Panc1 (cell line): ENCODE measurements around the gene NUTM2B.
"Not testable (repeated sequence)": the region's sequence is repeated elsewhere in the genome, so short reads cannot be mapped to it uniquely, and the experiment has no call there.

Experiments used
- POLR2AphosphoS5 ChIP-seq: IDR thresholded peaks from 2 replicates; pipeline ENCODE4 v1.6.1; 2012; ENCODE audit warnings: mild to moderate bottlenecking, low read depth, low read length, moderate library complexity
- TF ChIP-seq, protein P1 (sequence below): fragments of 450-650 bp; IDR thresholded peaks from 2 replicates; pipeline ENCODE4 v1.5.1; 2017; ENCODE audit warnings: mild to moderate bottlenecking
- TF ChIP-seq, protein P2 (sequence below), 2 experiments: IDR thresholded peaks; 2 replicates each; pipeline ENCODE4 v1.6.1; 2011 to 2012; ENCODE audit warnings: low read depth in 2 of 2, control low read depth in 1 of 2, low read length in 1 of 2, mild to moderate bottlenecking in 1 of 2, moderate library complexity in 1 of 2; ENCODE audit not compliant: insufficient read depth in 1 of 2

DNA sequence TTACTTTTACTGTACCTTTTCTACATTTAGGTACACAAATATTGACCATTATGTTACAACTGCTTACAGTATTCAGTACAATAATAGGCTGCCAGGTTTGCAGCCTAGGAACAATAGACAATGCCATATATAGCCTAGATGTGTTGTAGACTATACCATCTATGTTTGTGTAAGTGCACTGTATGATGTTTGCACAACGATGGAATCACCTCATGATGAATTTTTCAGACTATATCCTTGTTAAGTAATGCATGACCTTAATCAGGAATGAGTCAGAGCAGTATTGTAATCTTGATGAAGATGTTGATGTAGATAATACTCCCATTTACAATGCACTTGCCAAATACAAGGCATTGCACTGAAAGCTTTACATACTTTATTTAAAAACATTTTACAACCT is 23.6 kb downstream of the NUTM2B start:
- TF ChIP-seq, protein P1, sequence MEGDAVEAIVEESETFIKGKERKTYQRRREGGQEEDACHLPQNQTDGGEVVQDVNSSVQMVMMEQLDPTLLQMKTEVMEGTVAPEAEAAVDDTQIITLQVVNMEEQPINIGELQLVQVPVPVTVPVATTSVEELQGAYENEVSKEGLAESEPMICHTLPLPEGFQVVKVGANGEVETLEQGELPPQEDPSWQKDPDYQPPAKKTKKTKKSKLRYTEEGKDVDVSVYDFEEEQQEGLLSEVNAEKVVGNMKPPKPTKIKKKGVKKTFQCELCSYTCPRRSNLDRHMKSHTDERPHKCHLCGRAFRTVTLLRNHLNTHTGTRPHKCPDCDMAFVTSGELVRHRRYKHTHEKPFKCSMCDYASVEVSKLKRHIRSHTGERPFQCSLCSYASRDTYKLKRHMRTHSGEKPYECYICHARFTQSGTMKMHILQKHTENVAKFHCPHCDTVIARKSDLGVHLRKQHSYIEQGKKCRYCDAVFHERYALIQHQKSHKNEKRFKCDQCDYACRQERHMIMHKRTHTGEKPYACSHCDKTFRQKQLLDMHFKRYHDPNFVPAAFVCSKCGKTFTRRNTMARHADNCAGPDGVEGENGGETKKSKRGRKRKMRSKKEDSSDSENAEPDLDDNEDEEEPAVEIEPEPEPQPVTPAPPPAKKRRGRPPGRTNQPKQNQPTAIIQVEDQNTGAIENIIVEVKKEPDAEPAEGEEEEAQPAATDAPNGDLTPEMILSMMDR: not testable (repeated sequence)
- TF ChIP-seq POLR2AphosphoS5: not testable (repeated sequence)
- TF ChIP-seq, protein P2, sequence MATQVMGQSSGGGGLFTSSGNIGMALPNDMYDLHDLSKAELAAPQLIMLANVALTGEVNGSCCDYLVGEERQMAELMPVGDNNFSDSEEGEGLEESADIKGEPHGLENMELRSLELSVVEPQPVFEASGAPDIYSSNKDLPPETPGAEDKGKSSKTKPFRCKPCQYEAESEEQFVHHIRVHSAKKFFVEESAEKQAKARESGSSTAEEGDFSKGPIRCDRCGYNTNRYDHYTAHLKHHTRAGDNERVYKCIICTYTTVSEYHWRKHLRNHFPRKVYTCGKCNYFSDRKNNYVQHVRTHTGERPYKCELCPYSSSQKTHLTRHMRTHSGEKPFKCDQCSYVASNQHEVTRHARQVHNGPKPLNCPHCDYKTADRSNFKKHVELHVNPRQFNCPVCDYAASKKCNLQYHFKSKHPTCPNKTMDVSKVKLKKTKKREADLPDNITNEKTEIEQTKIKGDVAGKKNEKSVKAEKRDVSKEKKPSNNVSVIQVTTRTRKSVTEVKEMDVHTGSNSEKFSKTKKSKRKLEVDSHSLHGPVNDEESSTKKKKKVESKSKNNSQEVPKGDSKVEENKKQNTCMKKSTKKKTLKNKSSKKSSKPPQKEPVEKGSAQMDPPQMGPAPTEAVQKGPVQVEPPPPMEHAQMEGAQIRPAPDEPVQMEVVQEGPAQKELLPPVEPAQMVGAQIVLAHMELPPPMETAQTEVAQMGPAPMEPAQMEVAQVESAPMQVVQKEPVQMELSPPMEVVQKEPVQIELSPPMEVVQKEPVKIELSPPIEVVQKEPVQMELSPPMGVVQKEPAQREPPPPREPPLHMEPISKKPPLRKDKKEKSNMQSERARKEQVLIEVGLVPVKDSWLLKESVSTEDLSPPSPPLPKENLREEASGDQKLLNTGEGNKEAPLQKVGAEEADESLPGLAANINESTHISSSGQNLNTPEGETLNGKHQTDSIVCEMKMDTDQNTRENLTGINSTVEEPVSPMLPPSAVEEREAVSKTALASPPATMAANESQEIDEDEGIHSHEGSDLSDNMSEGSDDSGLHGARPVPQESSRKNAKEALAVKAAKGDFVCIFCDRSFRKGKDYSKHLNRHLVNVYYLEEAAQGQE (IDR thresholded peaks at IDR 0.05; ENCODE audit: insufficient read depth in 1 of 2, low read depth in 2 of 2, low read length in 1 of 2): not testable (repeated sequence)
